Muscle layer of colon (tissue), 2 donors: ENCODE data around the gene RARRES1.
"Not testable (repeated sequence)": the region's sequence is repeated elsewhere in the genome, so short reads cannot be mapped to it uniquely, and the experiment has no call there.

Experiments
- H3K27ac ChIP-seq: one replicate; pipeline ENCODE4 v1.7.0; 2013; ENCODE audit warnings: low read depth, mild to moderate bottlenecking, low read length, moderate library complexity
- H3K27me3 ChIP-seq, 2 donors: one replicate each; pipeline ENCODE4 v1.7.0; 2013; ENCODE audit warnings: low read length in 2 of 2, mild to moderate bottlenecking in 2 of 2; ENCODE audit not compliant: insufficient read depth in 2 of 2, control insufficient read depth in 1 of 2
- H3K36me3 ChIP-seq: one replicate; pipeline ENCODE4 v1.7.0; 2013; ENCODE audit warnings: mild to moderate bottlenecking, low read length; ENCODE audit not compliant: insufficient read depth
- H3K4me1 ChIP-seq: one replicate; pipeline ENCODE4 v1.7.0; 2013; ENCODE audit warnings: mild to moderate bottlenecking, low read length; ENCODE audit not compliant: insufficient read depth
- H3K4me3 ChIP-seq, 2 donors: one replicate each; pipeline ENCODE4 v1.7.0; 2013; ENCODE audit warnings: low read length in 2 of 2, low read depth in 1 of 2, mild to moderate bottlenecking in 1 of 2, moderate library complexity in 1 of 2
- H3K9ac ChIP-seq: one replicate; pipeline ENCODE4 v1.7.0; 2013; ENCODE audit warnings: low read length
- H3K9me3 ChIP-seq: one replicate; pipeline ENCODE4 v1.7.0; 2013; ENCODE audit warnings: mild to moderate bottlenecking, low read length
- donor health status: abdominal sarcoma.
- donor health status: Adenocarcinoma of cecum.

RARRES1 gene

GRCh38 chr3:158709666-158710083 is 22.6 kb downstream of the RARRES1 start:
- Histone ChIP-seq H3K27ac (no peak overlapping the region), H3K9me3 (no peaks in the 10 kb centered on the region), H3K4me3 (no peak overlapping the region), H3K9ac (no peak overlapping the region), H3K27me3 (no peaks in the 10 kb centered on the region), H3K36me3 (no peaks in the 10 kb centered on the region), H3K4me1 (no peaks in the 10 kb centered on the region)

GRCh38 chr3:158703566-158703965 is 28.7 kb downstream of the RARRES1 start:
- Histone ChIP-seq H3K27me3 (no peaks in the 10 kb centered on the region), H3K4me3 (no peak overlapping the region), H3K27ac (no peak overlapping the region), H3K4me1 (no peaks in the 10 kb centered on the region), H3K9ac (no peak overlapping the region), H3K36me3 (peaks cover 3% of the 10 kb centered on the region), H3K9me3 (no peaks in the 10 kb centered on the region)

GRCh38 chr3:158702815-158703481 is 29.3 kb downstream of the RARRES1 start:
- Histone ChIP-seq H3K27ac (no peak overlapping the region), H3K4me1 (no peaks in the 10 kb centered on the region), H3K27me3 (no peaks in the 10 kb centered on the region), H3K4me3 (no peak overlapping the region), H3K9ac (no peak overlapping the region), H3K36me3 (peaks cover 3% of the 10 kb centered on the region), H3K9me3 (no peaks in the 10 kb centered on the region)

- H3K9ac ChIP-seq: no peak overlapping the region
- no peaks in the 10 kb centered on the region for H3K27me3 ChIP-seq
- no peak overlapping the region for H3K27ac ChIP-seq
- no peaks in the 10 kb centered on the region for H3K9me3 ChIP-seq
- H3K4me1 ChIP-seq: no peaks in the 10 kb centered on the region
- H3K4me3 ChIP-seq: no peak overlapping the region
- H3K36me3 ChIP-seq: peaks cover 3% of the 10 kb centered on the region
Observed at GRCh38 chr3:158701420-158702065, 30.7 kb downstream of the RARRES1 start.

GRCh38 chr3:158700559-158700958 is 31.7 kb downstream of the RARRES1 start:
- Histone ChIP-seq H3K9me3 (no peaks in the 10 kb centered on the region), H3K4me3 (no peak overlapping the region), H3K4me1 (no peaks in the 10 kb centered on the region), H3K27ac (no peak overlapping the region), H3K27me3 (no peaks in the 10 kb centered on the region), H3K36me3 (peaks cover 3% of the 10 kb centered on the region), H3K9ac (no peak overlapping the region)

- Histone ChIP-seq H3K9ac (no peak overlapping the region), H3K27ac (no peak overlapping the region), H3K36me3 (peaks cover 3% of the 10 kb centered on the region), H3K27me3 (no peaks in the 10 kb centered on the region), H3K4me1 (no peaks in the 10 kb centered on the region), H3K9me3 (no peaks in the 10 kb centered on the region), H3K4me3 (no peak overlapping the region)
Observed at GRCh38 chr3:158696618-158697017, 35.6 kb downstream of the RARRES1 start.

GRCh38 chr3:158693866-158694456 is 38.3 kb downstream of the RARRES1 start:
- H3K4me3 ChIP-seq, H3K9me3 ChIP-seq, H3K27ac ChIP-seq, H3K4me1 ChIP-seq, H3K9ac ChIP-seq, H3K27me3 ChIP-seq: not testable (repeated sequence)
- H3K36me3 ChIP-seq: peaks cover 14% of the 10 kb centered on the region

GRCh38 chr3:158685159-158685558 is 47.1 kb downstream of the RARRES1 start:
- no peaks in the 10 kb centered on the region for H3K27me3 ChIP-seq
- no peaks in the 10 kb centered on the region for H3K9me3 ChIP-seq
- H3K4me1 ChIP-seq: no peaks in the 10 kb centered on the region
- no peak overlapping the region for H3K27ac ChIP-seq
- H3K4me3 ChIP-seq: no peak overlapping the region
- no peak overlapping the region for H3K9ac ChIP-seq
- H3K36me3 ChIP-seq: peaks cover 3% of the 10 kb centered on the region

- H3K4me1 ChIP-seq: no peaks in the 10 kb centered on the region
Observed at GRCh38 chr3:158683230-158683962, 48.9 kb downstream of the RARRES1 start.

GRCh38 chr3:158680861-158681260 is 51.4 kb downstream of the RARRES1 start:
- Histone ChIP-seq H3K4me1 (no peaks in the 10 kb centered on the region), H3K9ac (no peak overlapping the region), H3K9me3 (no peaks in the 10 kb centered on the region), H3K4me3 (no peak overlapping the region), H3K27me3 (no peaks in the 10 kb centered on the region), H3K27ac (no peak overlapping the region), H3K36me3 (peaks cover 7% of the 10 kb centered on the region)

More at GRCh38 chr3:158683230-158683962, 48.9 kb downstream of the RARRES1 start:
- no peak overlapping the region for H3K27ac ChIP-seq
- H3K27me3 ChIP-seq: no peaks in the 10 kb centered on the region
- H3K9me3 ChIP-seq: no peaks in the 10 kb centered on the region
- no peak overlapping the region for H3K4me3 ChIP-seq
- H3K9ac ChIP-seq: no peak overlapping the region
- peaks cover 7% of the 10 kb centered on the region for H3K36me3 ChIP-seq

GRCh38 chr3:158679547-158680000 is 52.7 kb downstream of the RARRES1 start:
- no peaks in the 10 kb centered on the region for H3K27me3 ChIP-seq
- H3K27ac ChIP-seq: no peak overlapping the region
- no peaks in the 10 kb centered on the region for H3K9me3 ChIP-seq
- H3K4me1 ChIP-seq: no peaks in the 10 kb centered on the region
- peaks cover 7% of the 10 kb centered on the region for H3K36me3 ChIP-seq
- H3K9ac ChIP-seq: no peak overlapping the region
- no peak overlapping the region for H3K4me3 ChIP-seq
